ENCODE results near the gene RBM10.

RBM10 gene

DNA sequence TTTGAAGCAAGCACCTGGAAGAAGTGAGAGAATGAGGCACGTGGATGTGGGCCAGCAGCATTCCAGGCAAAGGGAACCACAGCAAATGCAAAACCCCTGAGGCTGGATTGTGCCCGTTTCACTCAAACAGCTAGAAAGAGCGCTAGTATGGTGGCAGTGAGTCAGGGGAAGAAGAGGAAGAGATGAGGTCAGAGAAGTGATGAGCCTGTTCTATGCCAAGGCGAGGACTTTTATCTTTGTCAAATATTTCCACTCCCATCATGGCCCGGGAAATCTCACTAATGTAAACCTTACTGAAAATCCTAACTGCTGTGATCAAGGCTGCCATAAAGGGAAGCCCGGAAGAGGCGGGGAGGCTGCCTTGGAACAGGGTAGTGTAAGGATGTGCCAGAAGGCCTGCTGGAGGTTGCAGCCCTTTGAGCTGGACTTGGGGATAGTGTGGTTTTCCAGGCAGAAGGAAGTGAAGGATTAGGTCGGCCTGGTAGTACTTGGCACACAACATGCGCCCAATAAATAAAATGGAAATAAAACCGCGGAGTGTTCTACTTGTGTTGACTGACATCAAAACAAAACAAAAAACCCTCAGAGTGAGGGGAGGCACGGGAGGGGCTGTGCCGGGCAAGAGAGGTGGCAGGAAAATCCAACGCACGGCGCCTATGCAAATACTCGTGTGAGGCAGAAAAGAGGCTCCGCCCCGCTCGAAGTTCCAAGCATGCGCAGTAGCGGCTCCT, 72.3 kb downstream of the RBM10 start:
- DNase-seq (ENCODE audit: low read depth), result peak; percentile 70

DNA sequence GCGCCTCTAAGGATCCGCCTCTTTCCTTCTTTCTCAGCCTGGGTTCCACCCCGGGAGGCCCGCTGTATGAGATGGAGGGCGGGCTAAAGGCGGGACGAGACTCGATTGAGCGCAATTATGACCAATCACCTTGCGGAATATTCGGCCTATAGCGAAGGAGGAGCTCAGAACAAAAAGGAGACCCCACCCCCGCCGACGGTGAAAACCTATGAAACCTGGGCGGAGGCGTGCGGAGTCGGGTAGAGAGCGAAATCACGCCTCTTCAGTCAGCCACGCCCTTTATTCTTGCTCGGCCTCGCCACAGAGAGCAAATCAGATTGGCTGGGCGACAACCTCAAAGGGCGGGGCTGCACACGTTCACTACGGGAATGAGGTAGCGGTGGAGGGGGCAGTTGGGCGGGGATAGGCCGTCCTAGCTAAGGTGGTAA, 72.8 kb downstream of the RBM10 start:
- peak; percentile 99 for DNase-seq (ENCODE audit: low read depth)

DNA sequence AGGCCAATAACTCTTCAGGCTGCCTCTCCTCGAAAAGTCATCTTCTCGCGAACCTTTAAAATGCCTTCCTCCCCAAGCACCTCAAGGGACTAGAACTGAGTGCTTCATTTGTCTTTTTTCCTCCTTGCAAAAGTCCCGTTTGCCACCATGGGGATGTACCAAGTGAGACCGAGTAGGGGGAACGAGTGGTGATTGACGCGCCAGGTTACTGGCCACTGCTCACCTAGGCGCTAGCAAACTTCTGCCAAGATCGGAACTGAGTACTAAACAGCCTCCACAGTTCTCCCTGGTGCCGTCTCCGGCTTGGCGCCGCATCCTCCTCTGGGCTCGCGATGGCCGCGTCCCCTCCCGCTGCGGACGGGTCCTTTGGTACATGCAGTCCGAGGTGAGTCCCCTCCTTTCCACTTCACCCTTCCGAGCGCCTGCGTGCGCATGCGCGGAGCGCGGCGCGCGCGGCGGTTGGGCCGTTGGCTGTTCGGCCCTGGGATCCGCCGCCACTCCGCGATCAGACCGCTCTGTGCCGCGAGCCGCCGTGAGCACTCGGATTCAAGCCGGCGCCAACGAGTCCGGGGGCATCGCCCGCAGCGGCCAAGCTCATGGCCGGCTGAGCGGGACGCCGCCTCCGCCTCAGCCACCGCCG, 73.4 kb downstream of the RBM10 start, which contains the start of gene CDK16:
Gene CDK16 (plus strand): TSS at position 402 of the 640 bp plus-strand sequence. CDS start 4,877 bp downstream, outside the sequence.
- DNase-seq (ENCODE audit: low read depth), result peak; percentile 79

DNA sequence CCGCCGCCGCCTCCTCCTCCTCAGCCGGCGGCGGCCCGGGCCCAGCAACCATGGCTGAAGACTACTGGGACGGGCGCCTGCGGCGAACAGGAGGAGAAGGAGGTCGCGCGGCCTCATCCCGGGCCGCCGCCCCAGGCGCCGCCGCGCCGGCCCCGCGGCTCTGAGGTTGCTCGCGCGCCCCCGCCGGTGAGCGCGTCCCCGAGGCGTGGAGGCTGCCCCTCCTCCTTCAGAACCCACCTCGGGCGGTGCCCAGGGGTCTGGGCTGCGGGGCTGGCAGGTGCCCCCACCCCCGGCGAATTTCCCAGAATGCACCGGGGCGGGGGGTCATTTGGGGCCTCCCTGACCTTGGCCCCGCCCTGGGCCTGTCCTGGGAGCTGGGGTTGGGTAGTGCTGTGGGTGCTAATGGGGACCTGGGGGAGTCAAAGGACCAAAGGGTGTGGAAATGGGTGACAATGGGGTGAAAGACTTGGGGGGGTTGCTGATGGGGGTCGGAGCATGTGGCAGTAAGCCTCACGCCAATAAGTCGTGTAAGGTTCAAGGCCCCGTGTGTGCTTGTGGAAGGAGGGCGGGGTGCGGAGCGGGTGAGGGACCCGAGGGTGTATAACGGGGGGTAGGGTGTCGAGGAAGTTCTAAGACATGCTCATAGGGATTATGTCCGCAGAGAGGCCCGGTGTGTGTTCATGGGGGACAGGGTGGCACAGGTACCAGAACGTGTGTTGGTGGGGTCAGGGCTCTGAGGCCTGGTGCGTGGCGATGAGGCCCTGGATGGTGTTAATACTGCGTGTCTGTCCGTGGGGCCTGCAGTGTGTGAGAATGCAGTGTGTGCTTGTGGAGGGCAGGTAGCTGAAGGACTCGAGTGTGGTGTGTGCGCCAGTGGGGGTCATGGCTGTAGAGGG, 74.1 kb downstream of the RBM10 start:
- DNase-seq (ENCODE audit: low read depth), result no peak

DNA sequence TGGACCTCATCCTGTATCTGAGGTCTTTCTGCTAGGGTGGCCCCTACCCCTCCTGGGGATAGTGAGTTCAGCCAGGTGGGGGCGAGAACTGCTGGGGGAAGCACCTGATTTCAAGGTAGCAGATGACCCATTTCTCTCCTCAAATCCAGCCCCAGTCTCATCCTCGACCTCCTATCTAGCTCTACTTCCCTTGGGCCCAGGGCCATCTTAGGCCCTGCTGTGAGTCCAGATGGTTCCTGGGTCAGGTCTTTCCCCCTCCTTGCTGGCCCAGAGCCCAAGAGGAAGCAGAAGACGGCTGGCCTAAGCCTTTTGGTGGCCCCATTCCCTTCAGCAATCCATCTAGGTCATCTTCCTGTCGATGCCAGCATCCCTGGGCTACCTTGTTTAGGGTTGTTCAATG, 76.7 kb downstream of the RBM10 start:
- DNase-seq (ENCODE audit: low read depth), result no peak

DNA sequence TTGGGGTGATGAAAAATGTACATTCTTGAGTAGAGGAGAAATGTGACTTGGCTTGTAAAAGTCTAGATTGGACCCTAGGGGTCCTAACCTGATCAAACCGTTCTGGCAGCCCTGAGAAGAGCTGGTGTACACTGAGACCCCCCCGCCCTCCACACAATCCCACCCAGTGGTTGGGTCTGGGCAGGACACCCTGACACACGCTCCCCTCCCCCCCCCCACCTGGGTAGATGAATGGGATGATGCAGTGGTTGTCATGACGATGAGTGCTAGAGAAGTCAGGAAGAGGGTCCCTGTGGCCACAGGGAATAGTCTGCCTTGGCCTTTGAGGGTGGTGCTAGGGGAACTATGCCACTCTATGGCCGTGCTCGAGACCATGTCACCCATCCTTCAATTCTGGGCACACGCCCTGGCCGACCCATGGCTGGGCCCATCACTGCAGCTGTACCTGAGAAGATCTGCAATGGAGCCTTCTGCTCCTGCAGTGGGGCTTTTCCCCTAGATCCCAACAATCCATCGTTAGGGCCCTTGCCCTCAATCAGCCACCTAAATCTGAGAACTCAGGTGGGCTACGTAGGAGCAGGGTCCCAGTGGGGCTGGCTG, 77.8 kb downstream of the RBM10 start:
- no peak for DNase-seq (ENCODE audit: low read depth)

DNA sequence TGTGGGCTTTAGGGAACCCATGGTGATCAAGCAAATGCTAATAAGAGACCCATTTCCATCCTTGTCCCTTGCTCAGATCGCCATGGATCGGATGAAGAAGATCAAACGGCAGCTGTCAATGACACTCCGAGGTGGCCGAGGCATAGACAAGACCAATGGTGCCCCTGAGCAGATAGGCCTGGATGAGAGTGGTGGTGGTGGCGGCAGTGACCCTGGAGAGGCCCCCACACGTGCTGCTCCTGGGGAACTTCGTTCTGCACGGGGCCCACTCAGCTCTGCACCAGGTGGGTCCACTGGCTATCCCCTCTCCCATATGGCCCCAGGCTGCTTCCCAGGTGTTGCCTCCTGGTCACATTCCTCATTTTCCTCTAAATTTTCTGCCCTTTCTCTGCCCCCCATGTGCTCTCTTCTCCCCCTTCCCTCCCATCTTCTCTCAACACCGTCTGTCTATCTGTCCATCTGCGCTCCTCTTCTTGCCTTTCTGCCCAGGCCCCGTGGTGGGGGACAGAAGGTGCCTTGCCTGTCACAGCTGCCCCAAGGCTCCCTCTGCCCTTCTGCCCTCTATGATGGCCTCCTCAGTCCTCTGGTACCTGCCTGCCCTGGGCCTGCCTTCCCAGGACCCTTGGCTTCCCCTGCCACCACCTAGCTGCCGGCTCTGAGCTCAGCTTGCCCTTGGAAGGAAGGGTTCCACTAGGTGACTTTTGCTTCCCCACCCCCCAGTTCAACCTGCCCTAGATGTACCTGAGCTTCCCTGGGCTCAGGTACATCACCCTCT, 78.6 kb downstream of the RBM10 start:
- DNase-seq (ENCODE audit: low read depth), result no peak

DNA sequence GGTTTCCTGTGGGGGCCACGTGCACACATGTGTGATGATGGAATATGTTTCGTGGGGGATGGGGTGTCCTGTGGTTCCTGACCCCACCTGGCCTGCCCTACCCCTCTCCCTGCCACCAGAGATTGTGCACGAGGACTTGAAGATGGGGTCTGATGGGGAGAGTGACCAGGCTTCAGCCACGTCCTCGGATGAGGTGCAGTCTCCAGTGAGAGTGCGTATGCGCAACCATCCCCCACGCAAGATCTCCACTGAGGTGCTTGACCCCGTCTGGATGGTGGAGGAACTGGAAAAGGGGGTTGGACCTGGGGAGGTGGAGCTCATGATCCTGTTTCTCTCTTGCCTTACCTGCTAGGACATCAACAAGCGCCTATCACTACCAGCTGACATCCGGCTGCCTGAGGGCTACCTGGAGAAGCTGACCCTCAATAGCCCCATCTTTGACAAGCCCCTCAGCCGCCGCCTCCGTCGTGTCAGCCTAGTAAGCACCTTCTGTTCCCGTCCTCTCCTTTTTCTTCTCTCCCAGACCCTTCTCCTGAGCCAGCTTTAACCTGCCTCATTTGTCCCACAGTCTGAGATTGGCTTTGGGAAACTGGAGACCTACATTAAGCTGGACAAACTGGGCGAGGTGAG, 79.4 kb downstream of the RBM10 start:
- DNase-seq (ENCODE audit: low read depth), result no peak

DNA sequence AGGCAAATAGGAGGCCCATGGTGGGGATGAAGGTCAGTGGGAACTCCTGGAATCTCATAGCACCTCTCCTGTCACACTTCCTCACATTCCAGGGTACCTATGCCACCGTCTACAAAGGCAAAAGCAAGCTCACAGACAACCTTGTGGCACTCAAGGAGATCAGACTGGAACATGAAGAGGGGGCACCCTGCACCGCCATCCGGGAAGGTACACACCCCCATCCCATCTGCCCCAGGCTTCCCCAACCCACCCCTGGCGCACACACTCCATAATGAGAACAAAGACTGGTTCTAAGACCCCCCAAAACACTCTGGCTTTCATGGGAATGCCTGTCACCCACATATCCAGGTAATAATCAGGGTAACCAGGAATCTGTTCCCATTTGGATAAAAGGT, 79.9 kb downstream of the RBM10 start:
- DNase-seq (ENCODE audit: low read depth), result no peak

DNA sequence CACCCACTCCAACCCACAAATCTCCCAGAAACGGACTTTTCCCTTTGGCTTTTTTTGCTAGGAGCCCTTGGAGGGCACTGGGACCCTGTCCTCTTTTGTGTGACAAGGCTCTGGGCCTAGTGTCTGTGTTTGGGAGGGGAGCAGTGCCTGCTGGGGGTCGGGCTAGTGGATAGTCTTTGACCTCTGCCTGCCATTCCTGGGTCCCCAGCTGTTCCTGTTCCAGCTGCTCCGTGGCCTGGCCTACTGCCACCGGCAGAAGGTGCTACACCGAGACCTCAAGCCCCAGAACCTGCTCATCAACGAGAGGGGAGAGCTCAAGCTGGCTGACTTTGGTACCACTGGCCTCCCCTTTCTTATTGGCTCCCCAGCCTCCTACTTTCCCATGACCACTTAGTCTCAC, 81.0 kb downstream of the RBM10 start:
- no peak for DNase-seq (ENCODE audit: low read depth)

DNA sequence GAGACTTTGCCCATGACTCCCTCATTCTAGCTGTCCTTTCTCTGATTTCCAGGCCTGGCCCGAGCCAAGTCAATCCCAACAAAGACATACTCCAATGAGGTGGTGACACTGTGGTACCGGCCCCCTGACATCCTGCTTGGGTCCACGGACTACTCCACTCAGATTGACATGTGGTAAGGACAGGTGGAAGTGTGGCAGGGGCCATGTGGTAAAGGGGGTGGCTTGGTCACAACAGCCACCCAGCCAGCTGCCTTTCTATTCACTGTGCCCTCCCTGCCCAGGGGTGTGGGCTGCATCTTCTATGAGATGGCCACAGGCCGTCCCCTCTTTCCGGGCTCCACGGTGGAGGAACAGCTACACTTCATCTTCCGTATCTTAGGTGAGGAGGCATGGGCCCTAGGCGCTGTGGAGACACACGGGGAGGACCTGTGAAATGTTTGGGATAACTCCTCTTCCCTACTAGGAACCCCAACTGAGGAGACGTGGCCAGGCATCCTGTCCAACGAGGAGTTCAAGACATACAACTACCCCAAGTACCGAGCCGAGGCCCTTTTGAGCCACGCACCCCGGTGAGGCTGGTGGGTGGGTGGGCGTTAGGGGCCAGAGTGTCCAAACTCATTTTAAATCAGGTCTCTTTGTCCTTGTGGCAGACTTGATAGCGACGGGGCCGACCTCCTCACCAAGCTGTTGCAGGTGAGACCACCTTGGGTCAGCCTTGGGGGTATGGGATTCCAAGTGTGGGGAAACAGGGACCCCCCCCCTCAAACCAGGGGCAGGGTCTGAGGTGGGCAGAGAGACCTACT, 81.7 kb downstream of the RBM10 start:
- DNase-seq (ENCODE audit: low read depth), result no peak

DNA sequence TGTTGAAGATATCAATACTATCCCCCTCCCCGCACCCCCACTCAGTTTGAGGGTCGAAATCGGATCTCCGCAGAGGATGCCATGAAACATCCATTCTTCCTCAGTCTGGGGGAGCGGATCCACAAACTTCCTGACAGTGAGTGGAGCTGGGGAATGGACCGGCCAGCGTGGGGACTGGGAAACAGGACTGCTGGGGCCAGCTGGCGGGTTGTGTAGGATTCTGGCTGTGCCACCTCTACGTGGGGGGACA, 82.2 kb downstream of the RBM10 start:
- no peak for DNase-seq (ENCODE audit: low read depth)

DNA sequence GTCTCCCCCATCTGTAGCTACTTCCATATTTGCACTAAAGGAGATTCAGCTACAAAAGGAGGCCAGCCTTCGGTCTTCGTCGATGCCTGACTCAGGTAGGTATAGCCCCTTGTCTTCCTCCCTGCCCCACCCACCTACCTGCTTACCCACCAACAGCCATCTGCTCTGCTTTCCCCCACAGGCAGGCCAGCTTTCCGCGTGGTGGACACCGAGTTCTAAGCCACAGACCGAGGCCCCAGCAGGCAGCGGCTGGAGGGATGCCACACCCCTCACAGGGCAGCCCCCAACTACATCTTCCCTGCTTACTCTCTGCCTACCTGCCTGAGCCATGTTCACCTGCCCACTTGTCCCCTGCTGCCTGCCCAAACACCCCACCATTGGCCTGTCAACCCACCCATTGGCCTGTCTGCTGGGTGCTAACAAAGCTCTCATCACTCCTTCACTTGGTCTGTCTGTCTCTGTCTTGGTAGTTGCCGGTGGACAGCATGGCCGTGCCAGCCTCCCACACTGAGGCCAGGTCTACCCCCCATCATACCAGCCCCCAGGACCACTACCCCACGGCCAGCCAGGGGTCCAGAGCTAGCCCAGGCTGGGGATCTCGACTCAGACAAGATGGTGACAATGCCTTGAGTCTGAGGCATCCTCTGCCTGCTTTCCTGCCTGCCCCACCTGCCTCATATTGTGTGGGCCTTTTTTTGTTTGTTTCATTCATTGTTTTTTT, 83.7 kb downstream of the RBM10 start:
- no peak for DNase-seq (ENCODE audit: low read depth)

DNA sequence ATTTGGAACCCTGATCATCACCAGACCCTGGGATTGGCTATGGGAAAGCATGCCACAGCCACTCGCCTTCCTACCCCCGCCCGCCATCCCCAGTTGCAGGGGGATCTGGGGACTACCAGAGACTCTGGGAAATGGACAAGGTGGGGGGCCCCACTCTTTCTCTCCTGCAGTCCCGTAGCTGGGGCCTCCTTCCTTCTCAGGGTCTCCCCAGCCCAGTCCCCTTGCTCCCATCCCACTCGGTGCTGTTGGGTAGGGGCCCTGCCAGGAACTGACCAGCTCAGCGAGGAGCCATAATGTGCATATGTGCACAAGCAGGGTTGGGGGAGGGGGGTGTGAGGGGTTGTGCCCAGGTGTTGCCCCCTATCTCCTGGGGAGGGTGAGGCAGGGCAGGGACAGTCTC, 84.4 kb downstream of the RBM10 start:
- no peak for DNase-seq (ENCODE audit: low read depth)

DNA sequence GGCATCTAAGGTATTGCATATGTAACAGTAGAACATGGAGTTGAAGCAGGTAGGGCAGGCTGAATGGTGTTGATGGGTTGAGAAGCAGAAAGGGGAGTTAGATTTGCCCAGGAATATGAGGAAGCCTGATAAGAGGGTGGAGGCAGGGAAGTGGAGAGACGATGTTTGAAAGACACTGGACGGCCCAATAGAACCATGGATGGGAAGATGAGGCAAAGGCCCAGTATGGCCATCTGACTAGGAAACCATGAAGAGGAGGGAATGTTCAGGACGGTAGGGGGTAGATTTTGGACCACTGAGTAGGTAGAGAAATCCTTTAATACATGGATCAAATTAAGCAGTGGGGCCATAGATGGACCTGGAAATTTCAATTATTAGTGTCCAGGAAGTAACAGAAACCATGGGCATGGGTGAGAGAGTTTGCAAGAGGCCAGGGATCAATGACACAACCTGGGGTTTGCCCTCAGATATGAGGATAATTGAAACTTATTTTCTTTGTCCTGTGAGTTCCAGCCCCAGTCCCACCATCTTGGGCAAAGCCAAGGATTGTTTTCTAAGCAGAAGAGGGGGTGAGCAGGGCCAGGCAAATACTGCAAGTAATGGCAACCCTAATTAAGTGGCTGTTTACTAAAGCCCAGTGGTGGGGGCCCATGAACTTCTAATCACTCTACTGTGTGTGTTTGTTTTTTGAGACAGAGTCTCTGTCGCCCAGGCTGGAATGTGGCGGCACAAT, 85.3 kb downstream of the RBM10 start:
- DNase-seq (ENCODE audit: low read depth), result no peak

DNA sequence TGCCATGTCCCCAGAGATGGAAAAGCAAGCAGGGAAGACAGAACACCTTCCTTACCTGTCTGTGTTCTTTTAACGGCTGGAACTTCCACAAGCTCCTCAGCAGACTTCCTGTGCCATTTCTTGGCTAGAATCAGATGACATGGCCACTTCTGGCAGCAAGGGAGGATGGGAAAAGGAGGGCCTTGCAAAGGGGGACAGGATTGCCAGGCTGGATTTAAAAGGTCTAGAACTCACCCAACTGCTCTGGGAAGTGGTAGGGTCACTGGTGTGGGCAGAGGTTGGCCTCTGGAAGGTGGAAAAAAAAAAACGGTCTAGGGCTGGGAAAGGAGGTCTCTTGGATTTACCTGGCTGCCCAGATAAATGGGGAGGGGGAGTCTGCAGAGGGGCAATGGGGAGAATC, 86.1 kb downstream of the RBM10 start:
- no peak for DNase-seq (ENCODE audit: low read depth)

DNA sequence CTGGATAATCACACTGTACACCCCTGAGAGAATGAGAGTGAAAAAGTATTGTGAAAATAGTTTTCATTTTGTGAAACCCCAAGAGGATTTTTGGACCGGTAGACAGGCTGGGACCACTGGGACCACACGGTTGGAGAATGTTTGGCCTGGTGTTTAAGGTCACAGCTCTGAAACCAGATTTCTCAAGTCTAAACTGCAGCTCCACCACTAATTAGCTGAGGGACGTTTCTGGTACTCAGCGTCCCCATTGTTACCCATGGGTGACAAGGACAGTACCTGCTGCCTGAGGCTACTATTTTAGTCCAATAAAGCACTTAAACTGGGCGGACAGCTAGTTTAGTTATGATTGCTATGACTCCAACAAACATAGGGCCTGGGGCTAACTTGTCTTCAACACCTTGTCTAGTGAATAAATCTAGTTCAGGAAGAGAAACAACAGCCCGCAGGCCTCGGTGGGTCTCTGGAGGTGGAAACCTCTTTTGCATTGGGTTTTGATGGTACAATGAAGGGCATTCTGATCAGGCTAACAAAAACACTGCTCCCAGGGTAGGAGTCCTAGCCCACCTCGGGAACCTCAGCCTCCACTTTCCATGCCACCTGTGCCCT, 87.3 kb downstream of the RBM10 start:
- DNase-seq (ENCODE audit: low read depth), result no peak

DNA sequence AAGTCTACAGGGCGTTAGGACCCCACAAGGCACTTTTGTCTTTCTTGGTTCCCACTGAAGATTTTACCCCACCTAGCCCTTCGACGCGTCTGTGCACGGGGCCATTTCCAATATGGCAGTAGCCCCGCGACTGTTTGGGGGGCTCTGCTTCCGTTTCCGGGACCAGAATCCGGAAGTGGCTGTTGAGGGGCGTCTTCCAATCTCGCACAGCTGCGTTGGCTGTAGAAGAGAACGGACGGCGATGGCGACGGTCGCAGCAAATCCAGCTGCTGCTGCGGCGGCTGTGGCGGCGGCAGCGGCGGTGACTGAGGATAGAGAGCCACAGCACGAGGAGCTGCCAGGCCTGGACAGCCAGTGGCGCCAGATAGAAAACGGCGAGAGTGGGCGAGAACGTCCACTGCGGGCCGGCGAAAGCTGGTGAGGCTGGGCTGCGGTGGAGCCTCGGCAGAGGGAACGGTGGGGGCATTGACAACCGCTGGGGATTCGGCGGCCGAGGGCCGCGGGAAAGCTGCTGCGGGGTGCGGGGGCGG, 87.8 kb downstream of the RBM10 start, which contains the start of gene USP11:
Gene USP11 (plus strand): TSS at position 207 of the 530 bp plus-strand sequence. CDS start 35 bp downstream, at position 242.
- DNase-seq (ENCODE audit: low read depth), result no peak

All from iris pigment epithelial cell (primary cell).